ENCODE measurements around the gene FANCE.

- TF ChIP-seq POLR2AphosphoS5 (IDR thresholded peaks at IDR 0.05; ENCODE audit: low read depth, low read length): no peak
- TF ChIP-seq TAF1 (IDR thresholded peaks at IDR 0.05; ENCODE audit: borderline replicate concordance, insufficient read depth, low read length): no peak
- no peak for TF ChIP-seq REST (IDR thresholded peaks at IDR 0.05; ENCODE audit: insufficient read depth in 1 of 2, low read depth in 2 of 2, low read length in 2 of 2)
- no peak for TF ChIP-seq SIN3A (IDR thresholded peaks at IDR 0.05; ENCODE audit: borderline replicate concordance, insufficient read depth, low read length)
- no peak for TF ChIP-seq FOXP2 (optimal IDR thresholded peaks at IDR 0.05; ENCODE audit: borderline replicate concordance, extremely low read depth, extremely low read length, insufficient read depth)
Observed at GRCh38 chr6:35488517-35488862, 36.4 kb downstream of the FANCE start.
